BJ (cell line): ENCODE measurements around the gene CAND2. TPM values are rescaled to one million over a fixed set of nuclear protein-coding genes. Genes with fewer than 3 reads are reported as not detected.

Experiments
- CTCF ChIA-PET: fragments of 350-600 bp; formaldehyde crosslinking; extraction: SDS; loops from one replicate; lab custom pipeline; 2021; ENCODE audit warnings: antibody characterized with exemption, inconsistent platforms; lab: Yijun Ruan, JAX
- POLR2A ChIA-PET: fragments of 300-600 bp; sonication (Branson Sonifier 250); formaldehyde crosslinking; extraction: SDS; loops from one replicate; lab custom pipeline; 2021; ENCODE audit warnings: antibody characterized with exemption; lab: Charles Lee
- DNase-seq: peaks from one replicate; pipeline ENCODE4 v3.0.0-alpha.2; 2011; ENCODE audit warnings: low read depth
- H3K27me3 ChIP-seq: 2 replicates; pipeline ENCODE4 v1.6.0; 2011; ENCODE audit warnings: low read length; ENCODE audit not compliant: control insufficient read depth, insufficient read depth
- H3K36me3 ChIP-seq: 2 replicates; pipeline ENCODE4 v1.5.1; 2011; ENCODE audit warnings: low read length; ENCODE audit not compliant: control insufficient read depth, insufficient read depth
- H3K4me3 ChIP-seq: 2 replicates; pipeline ENCODE4 v1.5.1; 2011; ENCODE audit warnings: low read depth, mild to moderate bottlenecking, control low read depth, low read length
- CTCF ChIP-seq: IDR thresholded peaks from 2 replicates; pipeline ENCODE4 v1.5.1; 2011; ENCODE audit warnings: low read depth, mild to moderate bottlenecking, control low read depth, inconsistent platforms, low read length, moderate library complexity; ENCODE audit not compliant: insufficient read depth
- polyA minus RNA-seq: library from RNA; depleted of rRNA, polyadenylated mRNA; stranded (reverse); fragments of >200 nt; gene quantifications from 2 replicates; pipeline ENCODE4 v1.2.3, GENCODE V29; 2011; rRNA and poly(A)+ RNA removed
- polyA plus RNA-seq: library from polyadenylated mRNA; depleted of rRNA; stranded (reverse); fragments of >200 nt; gene quantifications from 2 replicates; pipeline ENCODE4 v1.2.3, GENCODE V29; 2011; rRNA removed

CAND2 gene
- polyA plus RNA-seq = 1.3 and 2.3 TPM in 2 replicates
- 1.4 and 1.8 TPM in 2 replicates for polyA minus RNA-seq

GRCh38 chr3:12796171-12797123, at the start of gene CAND2:
Gene CAND2, plus strand, starts transcription at chr3:12796680. Its CDS starts 41 bp downstream, at chr3:12796721.
- no peak for TF ChIP-seq CTCF
- H3K4me3 ChIP-seq = peak within 1 kb of the TSS; percentile 46
- CTCF ChIA-PET = interaction anchor here (0.7 to 6.6 kb wide), 5 partner anchors 9 to 288 kb away, joined by 3 to 41 read pairs (median 5); partner anchors contain the start of gene RPL32
- H3K36me3 ChIP-seq = no peaks in the 10 kb centered on the region
- DNase-seq = no peak
- H3K27me3 ChIP-seq = no peaks in the 10 kb centered on the region; the same call in 1 of the 2 replicates
- POLR2A ChIA-PET = interaction anchor here (0.5 kb wide), 1 partner anchor 14 kb away, joined by 3 read pairs; no protein-coding TSS in a partner anchor

- CTCF ChIA-PET = interaction anchor here (1.4 kb wide), 1 partner anchor 22 kb away, joined by 3 read pairs; no protein-coding TSS in a partner anchor
- no peak for DNase-seq
- no peaks in the 10 kb centered on the region for H3K36me3 ChIP-seq
- TF ChIP-seq CTCF = no peak
- POLR2A ChIA-PET = no interaction called here
- no peak overlapping the region for H3K4me3 ChIP-seq
- peaks cover 9% of the 10 kb centered on the region for H3K27me3 ChIP-seq
These were observed 48.0 kb upstream of the CAND2 start for GRCh38 chr3:12748477-12748876.

- ChIA-PET CTCF (interaction anchor here (0.8 kb wide), 1 partner anchor 12 kb away, joined by 3 read pairs; no protein-coding TSS in a partner anchor), POLR2A (no interaction called here)
- TF ChIP-seq CTCF = no peak
These were observed 46.3 kb upstream of the CAND2 start for GRCh38 chr3:12750223-12750622.

GRCh38 chr3:12750658-12751071, 45.8 kb upstream of the CAND2 start:
- DNase-seq = peak; percentile 80
- ChIA-PET POLR2A (no interaction called here), CTCF (no interaction called here)
- no peak overlapping the region for H3K4me3 ChIP-seq
- peaks cover 4% of the 10 kb centered on the region; the same call in 1 of the 2 replicates for H3K27me3 ChIP-seq
- H3K36me3 ChIP-seq = no peaks in the 10 kb centered on the region
- no peak for TF ChIP-seq CTCF

More at GRCh38 chr3:12750223-12750622, 46.3 kb upstream of the CAND2 start:
- no peaks in the 10 kb centered on the region for H3K36me3 ChIP-seq
- peak; percentile 38 for DNase-seq
- H3K4me3 ChIP-seq = no peak overlapping the region
- peaks cover 4% of the 10 kb centered on the region; the same call in 1 of the 2 replicates for H3K27me3 ChIP-seq

GRCh38 chr3:12751571-12751970, 44.9 kb upstream of the CAND2 start:
- Histone ChIP-seq H3K27me3 (peaks cover 2% of the 10 kb centered on the region; the same call in 1 of the 2 replicates), H3K36me3 (no peaks in the 10 kb centered on the region), H3K4me3 (no peak overlapping the region)
- CTCF ChIA-PET = interaction anchor here (1.0 to 1.6 kb wide), 2 partner anchors 9 to 31 kb away, joined by 3 to 4 read pairs; no protein-coding TSS in a partner anchor
- POLR2A ChIA-PET = interaction anchor here (0.6 kb wide), 1 partner anchor 23 kb away, joined by 17 read pairs; no protein-coding TSS in a partner anchor
- TF ChIP-seq CTCF = no peak
- no peak for DNase-seq
